Adrenal gland (tissue), 12 donors: ENCODE results near the gene TSPAN32. TPM values are rescaled to one million over a fixed set of nuclear protein-coding genes. Genes with fewer than 3 reads are reported as not detected.

Source experiments
- DNase-seq, 7 donors: peaks; one replicate each; pipeline ENCODE4 v3.0.0-alpha.2; 2019 to 2020
- H3K27ac ChIP-seq, 5 donors: fragments of 200-600 bp; sonication (generic) in 4 of 5; 1 replicate in 3 of 5; 2 replicates in 2 of 5; pipeline versions ENCODE4 v1.5.1 to v1.8.0; 2016 to 2020; ENCODE audit warnings: mild to moderate bottlenecking in 1 of 5
- H3K27me3 ChIP-seq: fragments of 200-600 bp; 2 replicates; pipeline ENCODE4 v1.8.0; 2021
- H3K36me3 ChIP-seq, 2 donors: fragments of 200-600 bp; replicated peaks in 1 of 2; 1 replicate in 1 of 2; 2 replicates in 1 of 2; pipeline versions ENCODE4 v1.5.1 to v1.8.0; 2018 to 2022
- H3K4me1 ChIP-seq, 2 donors: fragments of 200-600 bp; replicated peaks in 1 of 2; 1 replicate in 1 of 2; 2 replicates in 1 of 2; pipeline versions ENCODE4 v1.5.1 to v1.8.0; 2018 to 2021
- H3K4me3 ChIP-seq, 4 donors: fragments of 200-600 bp; sonication (generic) in 3 of 4; one replicate each; pipeline ENCODE4 v1.5.1; 2016 to 2018
- H3K9me3 ChIP-seq, 3 donors: fragments of 200-600 bp; sonication (generic) in 1 of 3; replicated peaks in 1 of 3; 1 replicate in 2 of 3; 2 replicates in 1 of 3; pipeline versions ENCODE4 v1.5.1 to v1.8.0; 2016 to 2021
- POLR2A ChIP-seq, 2 donors: fragments of 450-650 bp; IDR thresholded peaks; one replicate each; pipeline ENCODE4 v1.6.1; 2017; ENCODE audit warnings: antibody characterized with exemption in 2 of 2, mild to moderate bottlenecking in 2 of 2, moderate library complexity in 1 of 2
- WGBS, 4 donors: extraction: QIAGEN DNeasy Blood & Tissue Kit in 2 of 4; methylation state at CpG; one replicate each; pipeline versions ENCODE4 v1.1.5 to v1.1.7; 2013 to 2017; 5-methylcytosine and 5-hydroxymethylcytosine counted together
- intact Hi-C, 2 donors: fragments of 100-400 bp; cut with DNase I; formaldehyde crosslinking; loops; one replicate each; pipeline versions ENCODE4 v1.14.1 to v1.15.0; 2022 to 2023
- polyA plus RNA-seq, 3 donors: library from polyadenylated mRNA; stranded (reverse); fragments of 200-250 nt in 2 of 3; fragments of 350-450 nt in 1 of 3; fragmentation: Illumina TruSeq in 1 of 3; extraction: RNeasy Lipid Tissue Mini Kit (QIAGEN cat#74804) in 1 of 3; gene quantifications; one replicate each; pipeline ENCODE4 v1.2.3, GENCODE V29; 2013 to 2014
- total RNA-seq, 9 donors: library from RNA; depleted of rRNA in 4 of 9; stranded (reverse); fragments of >200 nt in 4 of 9; fragments of 120-200 nt in 1 of 9; fragmentation: NEBNext Ultra II Directional in 1 of 9; extraction: Animal tissue kit (Norgen Biotek cat#: 25700) in 1 of 9; gene quantifications; one replicate each; pipeline versions ENCODE4 v1.1.0 to v1.2.4, GENCODE V29; 2013 to 2023
- TF ChIP-seq, protein P1 (sequence below), 6 experiments: fragments of 450-650 bp in 4 of 6; fragments of 200-600 bp in 2 of 6; sonication (generic) in 1 of 6; IDR thresholded peaks; 1 replicate in 5 of 6; 2 replicates in 1 of 6; pipeline versions ENCODE4 v1.5.1 to v1.8.0; 2016 to 2021; ENCODE audit warnings: antibody characterized with exemption in 6 of 6, mild to moderate bottlenecking in 2 of 6, moderate library complexity in 1 of 6
- donor health status: healthy with polysubstance abuse.
- donor health status: Bipolar disorder and iron deficiency.
- donor health status: DM: yes; HTN: yes; CAD: no.
- donor health status: DM: no; HTN: no; CAD: no.
- donor health status: DM: no; HTN: no; CAD: no.
- donor health status: DM: yes; HTN: yes; CAD: no.

The TSPAN32 gene
- total and polyA plus RNA-seq, 12 donors: 0.14 to 7.0 (median 0.88) TPM; not detected in 4

DNA sequence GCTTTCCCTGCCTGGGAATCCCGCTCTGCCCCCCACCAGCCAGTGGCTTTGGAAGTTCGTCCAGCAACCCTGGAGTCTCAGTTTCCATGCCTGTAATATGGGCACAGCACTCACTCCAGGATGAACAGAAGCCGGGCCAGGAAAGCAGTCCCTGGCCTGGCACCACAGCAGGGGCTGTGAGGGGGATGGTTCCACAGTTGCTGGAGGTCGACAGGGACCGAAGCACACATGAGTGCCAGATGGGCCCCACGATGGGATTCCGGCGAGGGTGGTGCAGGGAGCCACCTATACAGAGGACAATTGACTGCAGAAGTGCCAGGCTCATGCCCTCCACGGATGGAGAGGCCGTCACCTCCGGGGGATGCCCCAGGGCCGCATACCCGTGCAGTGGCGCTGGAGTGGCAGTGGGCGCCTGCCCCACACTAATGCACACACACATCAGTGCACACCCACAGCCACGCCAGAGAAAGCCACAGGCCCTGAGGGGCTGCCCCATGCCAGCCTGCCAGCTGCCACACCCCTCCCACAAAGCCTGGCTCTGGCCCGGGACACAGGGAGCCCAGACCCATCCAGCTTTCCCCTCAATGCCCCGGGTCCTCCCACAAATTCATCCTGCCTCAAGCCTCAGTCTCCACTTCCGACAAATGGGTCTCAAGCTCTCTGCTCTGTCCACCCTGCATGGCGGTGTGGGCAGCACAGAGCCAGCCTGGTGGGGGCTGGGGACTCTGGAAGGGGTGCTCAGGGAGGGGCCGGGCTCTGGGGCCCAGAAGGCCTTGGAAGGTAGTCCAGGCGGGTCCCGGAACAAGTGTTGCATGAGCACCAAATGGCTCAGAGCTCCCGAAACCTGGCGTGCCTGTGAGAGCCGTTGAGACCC is 41.1 kb upstream of the TSPAN32 start:
- no peaks in the 10 kb centered on the region for H3K4me1 ChIP-seq
- no peak for TF ChIP-seq POLR2A (IDR thresholded peaks at IDR 0.05)
- TF ChIP-seq, protein P1, sequence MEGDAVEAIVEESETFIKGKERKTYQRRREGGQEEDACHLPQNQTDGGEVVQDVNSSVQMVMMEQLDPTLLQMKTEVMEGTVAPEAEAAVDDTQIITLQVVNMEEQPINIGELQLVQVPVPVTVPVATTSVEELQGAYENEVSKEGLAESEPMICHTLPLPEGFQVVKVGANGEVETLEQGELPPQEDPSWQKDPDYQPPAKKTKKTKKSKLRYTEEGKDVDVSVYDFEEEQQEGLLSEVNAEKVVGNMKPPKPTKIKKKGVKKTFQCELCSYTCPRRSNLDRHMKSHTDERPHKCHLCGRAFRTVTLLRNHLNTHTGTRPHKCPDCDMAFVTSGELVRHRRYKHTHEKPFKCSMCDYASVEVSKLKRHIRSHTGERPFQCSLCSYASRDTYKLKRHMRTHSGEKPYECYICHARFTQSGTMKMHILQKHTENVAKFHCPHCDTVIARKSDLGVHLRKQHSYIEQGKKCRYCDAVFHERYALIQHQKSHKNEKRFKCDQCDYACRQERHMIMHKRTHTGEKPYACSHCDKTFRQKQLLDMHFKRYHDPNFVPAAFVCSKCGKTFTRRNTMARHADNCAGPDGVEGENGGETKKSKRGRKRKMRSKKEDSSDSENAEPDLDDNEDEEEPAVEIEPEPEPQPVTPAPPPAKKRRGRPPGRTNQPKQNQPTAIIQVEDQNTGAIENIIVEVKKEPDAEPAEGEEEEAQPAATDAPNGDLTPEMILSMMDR (IDR thresholded peaks at IDR 0.05): no peak
- peaks cover 7% of the 10 kb centered on the region for H3K27me3 ChIP-seq
- no peak overlapping the region for H3K27ac ChIP-seq
- peak in 2 of 7 donors; percentile 11 to 24 for DNase-seq
- no peak overlapping the region for H3K4me3 ChIP-seq
- no peaks in the 10 kb centered on the region for H3K36me3 ChIP-seq
- no peaks in the 10 kb centered on the region for H3K9me3 ChIP-seq
- intact Hi-C loops: no loop called here
- WGBS, 4 donors: 77 to 89% (median 82%) methylated on average over 10 to 26 of the region's 26 CpGs

DNA sequence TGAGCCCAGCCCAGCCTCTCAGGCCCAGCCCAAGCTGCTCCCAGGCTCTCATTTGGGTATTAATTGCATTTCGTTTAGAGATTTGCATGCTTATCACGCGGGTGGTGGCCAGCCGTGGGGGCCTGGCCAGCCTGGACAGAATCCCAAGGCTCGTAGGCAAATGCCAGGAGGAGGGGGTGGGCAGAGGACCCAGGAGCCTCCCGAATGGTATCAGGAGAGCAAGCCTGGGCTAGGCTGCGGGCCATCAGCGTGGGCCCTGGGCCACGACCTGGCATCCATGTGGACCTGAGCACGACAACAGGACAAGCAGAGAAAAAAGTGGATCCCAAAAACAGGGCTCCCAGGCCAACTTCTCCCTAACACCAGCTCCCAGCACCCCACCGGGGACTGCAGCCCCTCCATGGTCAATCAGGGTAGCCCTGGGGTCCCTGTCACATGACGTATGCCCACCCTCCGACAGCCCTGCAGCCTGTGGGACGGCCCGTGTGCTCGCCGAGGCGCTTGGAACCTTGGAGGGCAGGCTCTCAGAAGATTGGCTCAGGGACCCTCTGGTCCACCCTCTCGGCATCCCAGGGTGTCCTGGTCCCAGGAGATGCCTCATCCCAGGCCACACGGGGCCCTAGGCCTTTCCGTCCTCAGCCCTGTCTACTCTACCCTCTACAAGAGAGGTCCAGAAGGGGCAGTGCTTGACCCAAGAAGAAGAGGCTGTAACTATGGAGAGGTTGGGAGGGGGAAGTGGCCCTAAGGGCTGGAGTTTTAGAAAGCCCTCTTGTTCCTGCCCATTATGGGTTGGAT is 40.2 kb upstream of the TSPAN32 start:
- Histone ChIP-seq H3K4me3 (no peak overlapping the region), H3K27ac (no peak overlapping the region), H3K27me3 (peaks cover 7% of the 10 kb centered on the region), H3K36me3 (no peaks in the 10 kb centered on the region), H3K4me1 (no peaks in the 10 kb centered on the region), H3K9me3 (no peaks in the 10 kb centered on the region)
- no peak for TF ChIP-seq POLR2A (IDR thresholded peaks at IDR 0.05)
- 76 to 85% (median 81%) methylated on average over 15 to 21 of the region's 21 CpGs for WGBS, 4 donors
- intact Hi-C loops: no loop called here
- peak in 2 of 7 donors; percentile 10 to 30 for DNase-seq

DNA sequence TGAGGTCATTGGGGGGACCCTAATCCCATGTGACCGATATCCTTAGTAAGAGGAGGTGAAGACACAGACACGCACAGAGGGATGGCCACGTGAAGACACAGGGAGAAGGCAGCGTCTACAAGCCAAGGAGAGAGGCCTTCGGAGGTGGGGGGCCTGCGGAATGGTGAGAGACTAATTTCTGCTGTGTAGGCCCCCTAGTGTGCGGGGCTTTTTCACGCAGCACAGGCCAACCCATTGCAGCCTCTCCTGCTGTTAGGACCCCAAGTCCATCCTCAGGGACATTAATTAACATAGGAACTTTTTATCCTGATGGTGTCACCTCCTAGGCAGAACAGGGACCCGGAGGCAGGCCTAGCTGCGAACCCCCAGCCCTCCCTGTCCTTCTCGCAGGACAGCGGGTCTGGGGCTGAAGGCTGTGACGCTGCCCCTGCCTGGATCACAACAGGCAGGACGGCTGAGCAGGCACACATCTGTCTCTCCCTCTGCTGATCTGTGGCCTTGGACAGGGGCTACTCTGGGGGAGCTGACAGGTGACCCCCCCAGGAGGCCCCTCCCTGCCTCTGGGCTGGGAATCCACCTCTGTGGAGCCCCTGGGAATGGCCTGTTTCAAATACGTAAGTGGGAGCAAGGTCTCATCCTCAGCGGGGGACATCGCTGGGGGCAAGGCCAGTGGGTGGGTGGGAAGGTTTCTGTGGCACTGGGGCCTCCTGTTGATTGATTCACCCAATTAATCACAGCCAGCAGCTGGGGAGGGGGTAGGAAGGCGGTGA is 39.3 kb upstream of the TSPAN32 start:
- TF ChIP-seq, protein P1 (IDR thresholded peaks at IDR 0.05): no peak
- TF ChIP-seq POLR2A (IDR thresholded peaks at IDR 0.05): no peak
- DNase-seq: peak in 1 of 7 donors; percentile 12
- Histone ChIP-seq H3K4me3 (no peak overlapping the region), H3K9me3 (no peaks in the 10 kb centered on the region), H3K27ac (no peak overlapping the region), H3K27me3 (peaks cover 7% of the 10 kb centered on the region), H3K4me1 (no peaks in the 10 kb centered on the region), H3K36me3 (no peaks in the 10 kb centered on the region)
- 87 to 95% (median 92%) methylated on average over 9 to 18 of the region's 18 CpGs for WGBS, 4 donors
- intact Hi-C loops: no loop called here

DNA sequence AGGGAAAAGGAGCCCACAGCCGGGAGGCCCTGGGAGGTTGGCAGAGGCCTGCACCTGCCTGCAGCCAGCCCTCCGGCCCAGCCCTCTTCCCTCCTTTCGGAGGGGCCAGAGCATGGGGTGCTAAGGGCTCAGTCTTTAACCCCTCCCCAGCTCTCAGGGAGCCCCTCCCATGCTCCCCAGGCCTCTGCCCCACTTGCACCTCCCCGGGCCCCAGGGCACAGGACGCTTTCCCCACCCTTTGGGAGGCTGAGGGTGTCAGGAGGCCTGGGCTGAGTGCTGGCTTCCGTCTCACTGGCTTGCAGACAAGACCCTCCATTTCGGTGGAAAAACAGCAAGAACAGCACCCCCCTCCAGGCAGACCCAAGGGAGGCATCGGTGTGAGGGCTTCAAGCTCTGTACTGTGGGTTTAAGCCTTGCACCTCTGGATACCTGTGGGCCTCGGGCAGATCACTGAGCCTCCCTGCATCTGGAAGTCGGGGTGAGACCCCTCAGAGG is 38.7 kb upstream of the TSPAN32 start:
- Histone ChIP-seq H3K36me3 (no peaks in the 10 kb centered on the region), H3K27me3 (peaks cover 7% of the 10 kb centered on the region), H3K4me1 (no peaks in the 10 kb centered on the region), H3K27ac (no peak overlapping the region), H3K9me3 (no peaks in the 10 kb centered on the region), H3K4me3 (no peak overlapping the region)
- WGBS, 4 donors: 83 to 94% (median 83%) methylated on average over 3 to 10 of the region's 10 CpGs
- intact Hi-C loops: no loop called here
- no peak for DNase-seq
- no peak for TF ChIP-seq POLR2A (IDR thresholded peaks at IDR 0.05)
- TF ChIP-seq, protein P1 (IDR thresholded peaks at IDR 0.05): no peak
